MV-4-11 (cell line): Measurements from ENCODE around the gene DAP.

Source experiments
- DNase-seq: peaks from one replicate; lab custom pipeline; 2025; lab: John Stamatoyannopoulos, UW

DAP gene

GRCh38 chr5:10709933-10710332 is 51.1 kb downstream of the DAP start:
- DNase-seq: no peak

- DNase-seq: no peak
Observed at GRCh38 chr5:10709409-10709808, 51.6 kb downstream of the DAP start.

- no peak for DNase-seq
Observed at GRCh38 chr5:10708189-10708944, 52.7 kb downstream of the DAP start.

GRCh38 chr5:10707198-10708142 is 53.6 kb downstream of the DAP start:
- DNase-seq: no peak

GRCh38 chr5:10706326-10706725 is 54.7 kb downstream of the DAP start:
- no peak for DNase-seq

- no peak for DNase-seq
Observed at GRCh38 chr5:10705747-10706146, 55.3 kb downstream of the DAP start.

- peak; percentile 91 for DNase-seq
Observed at GRCh38 chr5:10704949-10705621, 55.9 kb downstream of the DAP start.

- DNase-seq: no peak
Observed at GRCh38 chr5:10703676-10704075, 57.4 kb downstream of the DAP start.

GRCh38 chr5:10702911-10703491 is 58.0 kb downstream of the DAP start:
- DNase-seq: no peak

- peak; percentile 61 for DNase-seq
Observed at GRCh38 chr5:10702040-10702629, 58.9 kb downstream of the DAP start.

- DNase-seq: no peak
Observed at GRCh38 chr5:10701567-10702039, 59.4 kb downstream of the DAP start.

GRCh38 chr5:10700516-10700915 is 60.5 kb downstream of the DAP start:
- no peak for DNase-seq

- no peak for DNase-seq
Observed at GRCh38 chr5:10699987-10700386, 61.0 kb downstream of the DAP start.

GRCh38 chr5:10699281-10699874 is 61.7 kb downstream of the DAP start:
- DNase-seq: no peak

GRCh38 chr5:10695759-10696543 is 65.1 kb downstream of the DAP start:
- DNase-seq: peak; percentile 19

- DNase-seq: peak; percentile 22
Observed at GRCh38 chr5:10695055-10695649, 65.9 kb downstream of the DAP start.

- DNase-seq: no peak
Observed at GRCh38 chr5:10691826-10692785, 68.9 kb downstream of the DAP start.
